ENCODE results near the gene TPM1.

TPM1 gene

GRCh38 chr15:63054985-63055384, 12.4 kb downstream of the TPM1 start:
- no peak for DNase-seq (ENCODE audit: low spot score)

GRCh38 chr15:63056829-63057228, 14.3 kb downstream of the TPM1 start:
- DNase-seq (ENCODE audit: low spot score), result no peak

DNA sequence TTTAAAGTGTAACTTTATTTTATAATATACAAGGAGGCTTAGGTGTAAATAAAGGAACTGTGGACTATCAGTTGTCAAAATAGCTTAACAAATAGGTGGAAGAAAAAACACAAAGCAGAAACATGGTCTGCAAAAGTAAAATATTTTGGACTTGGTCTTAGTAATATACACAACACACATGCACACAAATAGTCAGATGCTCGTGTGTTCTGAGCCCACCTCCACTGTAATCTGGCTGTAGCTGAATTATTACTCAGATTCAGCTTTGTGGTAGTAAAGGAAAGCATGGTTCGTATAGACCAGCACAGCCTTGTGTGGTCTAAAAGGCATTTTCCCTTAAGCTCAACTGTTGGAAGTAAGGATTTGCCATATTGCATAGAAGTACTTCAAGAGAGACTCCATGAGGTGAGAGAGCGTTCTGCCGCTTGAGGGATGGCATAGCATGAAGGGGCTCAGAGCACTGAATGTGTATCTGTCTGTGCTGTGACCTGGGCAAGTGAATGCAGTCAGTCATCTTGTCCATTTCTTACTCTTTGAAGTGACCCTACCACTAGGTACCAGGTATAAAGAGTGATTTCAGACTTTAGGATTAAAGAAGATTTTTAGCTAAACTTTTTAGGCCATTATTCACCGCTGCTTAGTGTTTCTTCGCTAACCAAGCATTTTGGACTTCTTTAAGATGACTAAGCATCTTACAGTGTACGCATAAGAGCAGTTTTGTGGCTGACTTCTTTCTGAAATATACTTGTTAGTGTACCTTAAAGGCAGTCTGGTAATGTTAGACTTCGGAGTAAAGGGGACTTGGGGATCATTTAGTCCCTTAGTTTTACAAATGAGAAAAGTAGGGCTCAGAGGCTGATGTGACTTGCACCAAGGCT, 15.2 kb downstream of the TPM1 start:
- DNase-seq (ENCODE audit: low spot score), result no peak

DNA sequence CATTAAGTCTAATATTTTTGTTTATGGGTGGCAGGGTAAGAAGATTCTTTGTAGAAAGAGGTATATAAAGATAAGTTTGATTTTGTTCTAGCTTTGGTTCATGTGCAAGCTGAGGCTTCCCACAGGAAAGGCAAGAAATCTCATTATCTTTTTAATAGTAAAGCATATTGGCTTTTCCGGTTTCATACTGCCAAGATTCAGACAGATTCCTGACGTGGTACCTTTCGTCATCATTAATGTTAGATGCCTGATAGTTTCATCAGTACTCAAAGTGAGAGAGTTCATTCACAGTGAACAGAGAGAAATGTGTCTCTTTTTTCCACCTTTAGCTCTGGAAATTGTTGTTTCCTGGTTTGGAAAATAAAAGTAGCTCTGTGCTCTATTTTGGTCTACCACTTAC, 16.5 kb downstream of the TPM1 start:
- no peak for DNase-seq (ENCODE audit: low spot score)

GRCh38 chr15:63059573-63060216, 17.1 kb downstream of the TPM1 start:
- DNase-seq (ENCODE audit: low spot score), result no peak

DNA sequence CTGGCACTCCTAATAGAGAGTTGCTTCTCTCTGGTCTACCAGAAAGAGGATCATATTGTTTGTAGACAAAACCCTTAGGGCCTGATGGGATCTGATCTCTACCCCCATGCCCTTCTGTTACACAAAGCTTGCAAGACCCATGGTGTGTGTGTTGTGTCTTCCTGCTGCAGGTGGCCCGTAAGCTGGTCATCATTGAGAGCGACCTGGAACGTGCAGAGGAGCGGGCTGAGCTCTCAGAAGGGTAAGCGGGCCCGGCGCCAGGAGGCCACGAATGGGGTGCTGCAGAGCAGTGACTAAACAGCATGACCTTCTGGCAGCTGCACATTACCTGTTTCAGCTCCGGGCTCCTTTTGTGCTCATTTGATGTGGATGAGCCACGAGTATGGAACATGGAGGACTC, 18.2 kb downstream of the TPM1 start:
- DNase-seq (ENCODE audit: low spot score), result no peak

DNA sequence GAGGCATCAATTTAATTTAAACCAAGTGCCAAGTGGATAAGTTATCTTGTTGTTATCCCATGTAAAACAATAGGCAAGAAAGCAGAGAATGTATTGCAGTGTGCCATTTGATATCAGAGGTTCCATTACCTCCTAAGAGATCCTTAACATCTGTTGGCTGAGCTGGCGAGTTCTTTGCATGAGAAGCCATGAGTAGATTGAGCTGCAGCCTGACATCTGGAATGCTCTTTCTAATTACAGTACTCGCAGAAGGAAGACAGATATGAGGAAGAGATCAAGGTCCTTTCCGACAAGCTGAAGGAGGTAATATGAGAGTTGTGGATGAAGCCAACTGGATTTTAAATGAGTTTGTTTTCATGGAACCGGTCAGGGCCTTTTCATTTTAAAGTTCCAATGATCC, 19.4 kb downstream of the TPM1 start:
- no peak for DNase-seq (ENCODE audit: low spot score)

DNA sequence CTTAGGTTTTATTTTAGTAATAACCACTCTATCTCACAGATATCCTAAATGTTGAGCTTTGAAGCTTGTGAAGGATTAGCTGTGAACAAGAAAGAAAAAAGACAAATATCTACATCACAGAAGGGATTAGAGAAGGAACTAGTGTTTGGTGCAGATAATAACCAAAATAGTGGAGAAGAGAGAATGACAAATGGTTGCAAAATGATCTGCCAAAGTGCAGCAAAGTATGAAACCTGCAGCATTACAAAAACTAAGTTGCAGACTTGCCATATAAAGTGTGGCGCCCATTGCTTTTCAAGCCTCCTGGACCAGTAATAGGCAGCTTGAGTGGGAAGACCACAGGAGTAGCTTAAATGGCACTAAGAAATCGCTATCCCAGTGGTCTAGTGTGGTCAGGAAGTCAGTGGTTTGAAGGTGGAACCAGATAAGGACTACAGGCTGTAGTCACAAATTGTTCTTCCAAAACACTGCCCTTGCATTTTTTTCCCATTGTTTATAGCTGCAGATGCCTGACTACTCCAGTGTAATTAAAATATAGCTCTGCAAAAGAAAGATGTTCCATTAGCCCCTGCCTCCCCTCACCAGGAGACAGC, 20.7 kb downstream of the TPM1 start:
- DNase-seq (ENCODE audit: low spot score), result no peak

DNA sequence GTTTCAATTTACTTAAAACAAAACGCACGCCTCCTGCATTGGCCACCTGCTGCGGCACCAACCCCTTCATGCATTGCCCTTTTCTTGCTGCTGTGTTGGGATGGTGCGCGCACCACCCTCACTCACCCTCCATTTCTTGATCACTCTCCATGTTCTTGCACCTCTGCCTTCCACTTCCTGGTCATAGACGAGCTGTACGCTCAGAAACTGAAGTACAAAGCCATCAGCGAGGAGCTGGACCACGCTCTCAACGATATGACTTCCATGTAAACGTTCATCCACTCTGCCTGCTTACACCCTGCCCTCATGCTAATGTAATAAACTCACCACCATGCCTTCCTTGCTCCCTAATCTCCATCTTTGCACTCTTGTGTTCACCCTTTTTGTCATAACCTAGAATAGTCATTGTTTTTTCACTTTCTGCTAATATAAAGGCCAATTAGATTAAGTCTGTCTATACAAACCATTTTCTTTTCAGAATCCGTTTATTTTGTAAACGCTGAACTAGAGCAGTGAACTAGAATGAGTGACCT, 21.4 kb downstream of the TPM1 start:
- no peak for DNase-seq (ENCODE audit: low spot score)

DNA sequence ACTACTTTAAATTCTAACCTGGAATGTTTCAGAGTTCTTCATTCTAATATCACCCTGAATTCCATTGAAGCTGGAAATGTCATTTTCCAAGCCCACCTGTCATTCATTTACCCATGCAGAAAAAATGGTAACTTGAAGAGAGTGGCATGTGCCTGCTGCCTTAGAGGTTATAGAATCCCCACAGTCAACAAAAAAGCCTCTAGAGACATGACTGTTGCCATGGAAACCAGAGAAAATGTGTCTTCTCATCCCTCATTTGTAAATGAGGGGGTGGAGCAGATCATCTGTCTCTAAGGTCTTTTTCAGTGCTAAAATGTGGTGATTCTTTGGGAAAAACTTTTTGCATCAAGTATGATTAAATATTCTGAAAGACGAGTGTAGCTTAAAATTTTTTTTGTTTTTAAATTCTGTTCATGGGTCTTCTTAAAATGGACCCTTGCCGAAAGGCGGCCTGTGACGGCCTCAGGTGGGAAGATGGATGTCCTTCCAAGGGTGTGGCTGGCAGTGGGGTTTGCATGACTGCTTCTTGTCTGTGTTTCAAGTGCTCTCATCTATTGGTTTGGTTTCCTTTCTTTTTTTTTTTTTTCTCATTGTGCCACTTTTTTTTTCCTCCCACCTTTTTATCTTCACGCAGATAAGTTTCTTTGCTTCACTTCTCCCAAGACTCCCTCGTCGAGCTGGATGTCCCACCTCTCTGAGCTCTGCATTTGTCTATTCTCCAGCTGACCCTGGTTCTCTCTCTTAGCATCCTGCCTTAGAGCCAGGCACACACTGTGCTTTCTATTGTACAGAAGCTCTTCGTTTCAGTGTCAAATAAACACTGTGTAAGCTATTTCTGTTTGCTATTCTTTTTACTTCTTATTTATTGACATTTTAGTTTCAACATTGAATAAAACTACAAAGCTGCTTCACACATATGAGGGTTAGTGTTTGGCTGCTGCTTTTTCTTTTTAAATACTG, 23.0 kb downstream of the TPM1 start:
- DNase-seq (ENCODE audit: low spot score), result no peak

DNA sequence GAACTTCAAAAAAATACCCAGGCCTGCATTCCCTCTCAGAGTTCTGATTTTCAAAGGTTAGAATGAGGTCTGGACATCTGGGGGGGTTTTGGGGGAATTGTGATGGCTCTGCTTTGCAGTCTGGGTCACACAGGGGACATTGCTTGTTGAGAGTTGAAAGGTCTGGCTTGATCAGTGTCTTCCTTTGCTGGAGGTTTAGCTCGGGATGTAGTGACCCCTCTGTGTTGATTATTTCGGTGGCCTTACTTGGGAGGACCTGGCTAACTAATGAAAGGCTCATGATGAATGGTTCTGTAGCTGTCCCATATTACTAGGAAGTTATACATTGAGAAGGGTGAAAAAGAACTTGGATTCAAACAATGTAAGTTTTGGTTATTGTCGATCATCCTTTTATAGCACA, 23.7 kb downstream of the TPM1 start:
- no peak for DNase-seq (ENCODE audit: low spot score)

DNA sequence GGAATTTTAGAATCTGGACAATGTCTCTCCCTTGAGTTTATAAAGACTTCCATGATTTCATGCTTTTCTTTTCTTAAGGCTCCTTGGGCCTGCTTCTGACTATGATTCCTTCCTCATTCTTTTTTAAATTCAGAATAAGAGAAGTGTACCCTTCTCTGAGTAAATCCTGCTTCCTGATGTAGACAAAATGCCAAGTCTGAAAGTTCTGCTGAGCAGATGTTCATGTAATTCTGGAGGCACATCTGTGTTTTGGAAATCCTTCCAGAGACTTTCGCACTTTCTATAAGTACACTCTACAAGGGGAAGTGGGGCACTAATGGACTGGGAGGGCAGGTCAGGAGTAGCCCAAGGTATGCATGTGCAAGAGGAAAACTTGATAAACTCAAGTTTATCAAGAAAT, 24.8 kb downstream of the TPM1 start:
- no peak for DNase-seq (ENCODE audit: low spot score)

DNA sequence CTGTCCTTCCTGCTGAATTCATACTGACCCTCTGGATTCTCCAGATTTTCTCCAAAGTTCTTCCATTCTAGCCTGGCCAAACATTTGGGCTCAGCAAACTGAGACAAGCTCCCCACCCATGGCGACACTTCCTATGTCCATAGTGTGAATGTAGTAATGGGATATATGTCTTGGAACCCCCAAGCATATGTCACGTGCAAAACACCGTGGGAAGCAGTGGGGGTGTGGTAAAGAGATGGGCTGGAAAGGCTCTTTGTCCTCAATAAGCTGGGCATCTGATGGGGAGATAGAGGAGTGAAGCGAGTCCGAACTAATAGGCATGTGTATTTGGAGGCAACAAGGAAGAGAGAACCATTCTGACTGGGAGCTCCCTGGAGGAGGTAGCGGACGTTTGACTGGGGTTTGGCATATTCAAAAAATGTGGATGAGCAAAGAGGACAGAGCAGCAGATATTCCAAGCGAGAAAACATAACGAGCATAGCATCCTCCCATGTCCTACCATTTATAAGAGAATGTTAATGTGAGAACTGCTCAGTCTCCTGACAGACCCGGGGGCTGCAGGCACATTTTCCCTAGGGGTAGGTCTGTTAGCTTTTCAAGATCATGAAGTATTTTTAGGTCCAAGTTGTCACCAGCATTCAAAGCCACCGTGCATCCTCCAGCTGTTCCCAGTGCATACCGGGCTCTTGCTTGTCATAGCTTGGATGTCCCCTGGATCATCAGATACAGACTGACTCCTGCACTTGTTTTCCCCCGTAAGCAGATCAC, 25.6 kb downstream of the TPM1 start:
- DNase-seq (ENCODE audit: low spot score), result no peak

DNA sequence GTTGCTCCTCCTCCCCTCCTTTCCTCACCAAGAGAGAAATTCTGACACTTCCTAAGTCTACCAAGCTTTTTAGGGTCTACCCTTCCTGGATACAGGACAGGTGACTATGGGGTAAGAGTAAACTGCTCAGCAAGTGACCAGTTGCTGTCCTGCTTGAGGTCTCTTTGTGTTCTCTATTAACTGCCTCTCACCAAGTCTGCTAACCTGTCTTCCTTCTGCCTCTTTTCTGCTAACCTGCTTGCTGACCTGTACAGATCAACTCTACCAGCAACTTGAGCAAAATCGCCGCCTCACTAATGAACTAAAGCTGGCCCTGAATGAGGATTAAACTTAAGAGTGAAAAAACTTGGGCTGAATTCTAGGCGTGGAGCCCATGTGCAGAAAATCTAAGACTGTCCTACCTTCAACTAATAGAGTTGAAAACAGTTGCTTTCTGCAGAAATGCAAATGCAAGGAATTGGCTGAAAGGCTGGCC, 27.1 kb downstream of the TPM1 start:
- no peak for DNase-seq (ENCODE audit: low spot score)

- DNase-seq (ENCODE audit: low spot score), result no peak
Measured at GRCh38 chr15:63070681-63071129, 28.2 kb downstream of the TPM1 start.

- DNase-seq (ENCODE audit: low spot score), result no peak
Measured at GRCh38 chr15:63071288-63071909, 28.9 kb downstream of the TPM1 start.

GRCh38 chr15:63072023-63072650, 29.6 kb downstream of the TPM1 start:
- DNase-seq (ENCODE audit: low spot score), result no peak

GRCh38 chr15:63072809-63073277, 30.3 kb downstream of the TPM1 start:
- no peak for DNase-seq (ENCODE audit: low spot score)

- DNase-seq (ENCODE audit: low spot score), result no peak
Measured at GRCh38 chr15:63073497-63074172, 31.1 kb downstream of the TPM1 start.

Data from CD4-positive, alpha-beta T cell treated with Interleukin-6 at 100 ng/mL for 8 hours (primary cell).